ENCODE measurements around the gene OPHN1.

GRCh38 chrX:68286076-68286475 is 147.2 kb downstream of the OPHN1 start:
- no peak for TF ChIP-seq EZH2 (IDR thresholded peaks at IDR 0.05; ENCODE audit: insufficient read depth, low read length)
- TF ChIP-seq, protein P1, sequence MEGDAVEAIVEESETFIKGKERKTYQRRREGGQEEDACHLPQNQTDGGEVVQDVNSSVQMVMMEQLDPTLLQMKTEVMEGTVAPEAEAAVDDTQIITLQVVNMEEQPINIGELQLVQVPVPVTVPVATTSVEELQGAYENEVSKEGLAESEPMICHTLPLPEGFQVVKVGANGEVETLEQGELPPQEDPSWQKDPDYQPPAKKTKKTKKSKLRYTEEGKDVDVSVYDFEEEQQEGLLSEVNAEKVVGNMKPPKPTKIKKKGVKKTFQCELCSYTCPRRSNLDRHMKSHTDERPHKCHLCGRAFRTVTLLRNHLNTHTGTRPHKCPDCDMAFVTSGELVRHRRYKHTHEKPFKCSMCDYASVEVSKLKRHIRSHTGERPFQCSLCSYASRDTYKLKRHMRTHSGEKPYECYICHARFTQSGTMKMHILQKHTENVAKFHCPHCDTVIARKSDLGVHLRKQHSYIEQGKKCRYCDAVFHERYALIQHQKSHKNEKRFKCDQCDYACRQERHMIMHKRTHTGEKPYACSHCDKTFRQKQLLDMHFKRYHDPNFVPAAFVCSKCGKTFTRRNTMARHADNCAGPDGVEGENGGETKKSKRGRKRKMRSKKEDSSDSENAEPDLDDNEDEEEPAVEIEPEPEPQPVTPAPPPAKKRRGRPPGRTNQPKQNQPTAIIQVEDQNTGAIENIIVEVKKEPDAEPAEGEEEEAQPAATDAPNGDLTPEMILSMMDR (IDR thresholded peaks at IDR 0.05; ENCODE audit: insufficient read depth, low read depth, low read length), result no peak
